ENCODE measurements around the gene LHB.

The LHB gene

GRCh38 chr19:49017666-49018351, 918 bp upstream of the LHB start:
- peak; percentile 25; the same call in 1 of the 2 replicates for TF ChIP-seq CTCF (IDR thresholded peaks at IDR 0.05)

GRCh38 chr19:49016067-49016839, 638 bp downstream of the LHB start:
- no peak for TF ChIP-seq CTCF (IDR thresholded peaks at IDR 0.05)

DNA sequence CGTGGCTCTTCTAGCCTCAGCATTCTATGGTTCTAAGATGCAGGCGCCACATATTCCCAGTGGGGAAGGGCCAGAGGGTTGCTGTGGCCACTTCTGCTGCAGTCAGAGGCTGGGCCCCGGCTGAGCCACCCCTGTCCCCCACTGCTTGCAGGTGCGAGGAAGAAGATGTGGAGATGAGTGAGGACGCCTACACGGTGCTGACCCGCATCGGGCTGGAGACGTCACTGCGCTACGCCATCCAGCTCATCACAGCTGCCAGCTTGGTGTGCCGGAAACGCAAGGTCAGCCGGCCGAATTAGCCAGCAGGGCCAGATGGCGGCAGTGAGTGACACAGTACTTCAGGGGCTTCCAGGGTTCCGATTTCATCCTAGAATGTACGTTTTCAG, 2.0 kb downstream of the LHB start:
- no peak for TF ChIP-seq CTCF (IDR thresholded peaks at IDR 0.05)

- TF ChIP-seq CTCF (IDR thresholded peaks at IDR 0.05) = no peak
Observed at GRCh38 chr19:49014123-49014869, 2.6 kb downstream of the LHB start.

DNA sequence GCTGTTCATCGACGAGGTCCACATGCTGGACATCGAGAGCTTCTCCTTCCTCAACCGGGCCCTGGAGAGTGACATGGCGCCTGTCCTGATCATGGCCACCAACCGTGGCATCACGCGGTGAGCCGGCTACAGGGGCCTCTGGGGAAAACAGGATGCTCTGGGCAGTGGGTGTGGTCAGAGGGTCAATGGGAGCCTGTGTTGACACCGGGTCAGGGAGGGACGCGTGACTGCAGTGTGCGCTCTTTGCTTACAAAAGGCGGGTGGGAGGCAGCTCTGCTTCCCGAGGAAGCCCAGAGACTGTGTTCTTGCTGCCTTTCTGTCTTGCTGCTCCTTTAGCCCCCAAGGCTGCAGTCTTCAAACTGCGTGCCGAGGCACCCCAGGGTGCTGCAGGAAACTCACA, 5.7 kb downstream of the LHB start:
- TF ChIP-seq CTCF (IDR thresholded peaks at IDR 0.05) = no peak

DNA sequence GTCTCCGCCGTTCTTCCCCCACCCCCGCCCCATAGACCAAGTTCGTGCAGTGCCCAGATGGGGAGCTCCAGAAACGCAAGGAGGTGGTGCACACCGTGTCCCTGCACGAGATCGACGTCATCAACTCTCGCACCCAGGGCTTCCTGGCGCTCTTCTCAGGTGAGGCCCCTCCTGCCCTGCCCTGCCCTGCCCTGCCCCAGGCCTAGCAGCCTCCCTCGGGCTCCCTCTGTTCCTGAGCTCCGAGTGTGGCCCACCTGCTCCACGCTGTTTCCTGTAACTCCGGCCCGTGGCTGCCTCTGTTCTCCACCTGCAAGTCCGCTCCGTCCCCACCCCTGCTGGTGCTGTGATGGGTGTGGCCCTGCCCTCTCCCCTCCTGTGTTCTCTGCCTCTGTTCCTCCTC, 6.4 kb downstream of the LHB start:
- TF ChIP-seq CTCF (IDR thresholded peaks at IDR 0.05) = no peak

DNA sequence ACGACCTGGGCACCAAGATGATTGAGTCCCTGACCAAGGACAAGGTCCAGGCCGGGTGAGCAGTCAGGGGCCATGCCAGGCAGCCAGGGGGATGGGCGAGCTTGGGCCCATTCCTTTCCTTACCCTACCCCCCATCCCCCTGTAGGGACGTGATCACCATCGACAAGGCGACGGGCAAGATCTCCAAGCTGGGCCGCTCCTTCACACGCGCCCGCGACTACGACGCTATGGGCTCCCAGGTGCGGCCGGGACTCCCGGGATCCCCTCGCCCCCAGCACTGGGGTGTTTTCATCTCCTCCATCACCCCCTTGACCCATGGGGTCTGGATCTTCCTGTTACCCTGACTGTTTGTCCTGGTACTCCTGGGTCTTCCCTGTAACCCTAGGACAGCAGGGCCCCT, 7.1 kb downstream of the LHB start:
- no peak for TF ChIP-seq CTCF (IDR thresholded peaks at IDR 0.05)

All from LNCAP (cell line).